Cardiac fibroblast (primary cell): ENCODE results near the gene ABCF1.

Experiments
- DNase-seq, 2 donors: peaks; one replicate each; pipeline versions ENCODE4 v3.0.0 to v3.0.0-alpha.2; 2010; ENCODE audit warnings: low read depth in 2 of 2
- H3K4me3 ChIP-seq, 2 donors: replicated peaks in 1 of 2; 1 replicate in 1 of 2; 2 replicates in 1 of 2; pipeline ENCODE4 v1.5.1; 2011; ENCODE audit warnings: low read depth in 2 of 2, low read length in 2 of 2, mild to moderate bottlenecking in 2 of 2, moderate library complexity in 1 of 2
- CTCF ChIP-seq: IDR thresholded peaks from one replicate; pipeline ENCODE4 v1.5.1; 2011; ENCODE audit warnings: low read depth, mild to moderate bottlenecking, low read length, inconsistent platforms

The ABCF1 gene

DNA sequence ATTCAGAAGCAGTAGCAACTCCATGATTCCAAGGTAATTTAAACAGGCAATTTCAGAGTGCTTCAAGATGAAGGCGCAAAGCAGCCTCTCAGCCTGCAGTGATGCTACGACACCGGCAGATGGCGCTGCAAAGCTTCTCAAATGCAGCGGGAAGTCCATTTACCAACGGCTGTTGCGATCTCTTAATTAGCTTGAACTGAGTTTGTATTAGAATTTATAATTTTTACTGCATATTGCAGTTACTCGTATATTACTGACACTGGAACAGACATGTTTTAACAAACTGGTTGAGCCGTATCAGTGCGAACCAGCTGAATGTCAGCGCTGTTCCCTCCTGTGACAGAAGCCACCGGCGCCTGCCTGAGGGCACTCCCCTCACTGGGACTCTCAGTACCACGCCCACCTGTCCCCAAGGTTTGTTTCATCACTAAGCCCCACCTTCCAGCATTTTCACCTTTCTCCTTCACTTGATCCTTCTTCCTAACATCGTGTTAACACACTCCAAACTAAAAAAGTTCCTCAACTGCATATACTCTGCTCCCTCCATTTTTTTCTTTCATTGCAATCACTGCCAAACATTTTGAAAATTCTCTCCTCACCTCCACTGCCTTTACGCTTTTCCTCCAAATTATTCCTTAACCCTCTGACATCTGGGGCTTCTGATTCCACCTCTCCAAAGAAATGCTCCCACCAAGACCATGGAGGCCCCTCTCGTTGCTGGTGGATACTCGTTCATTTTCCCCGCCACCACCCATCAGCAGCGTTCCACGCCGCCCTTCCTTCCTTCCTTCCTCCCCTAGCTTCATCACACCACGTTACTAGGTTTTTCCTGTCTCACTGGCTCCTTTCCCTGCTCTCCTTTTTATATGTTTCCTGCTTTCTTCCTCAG, 29.5 kb upstream of the ABCF1 start:
- DNase-seq: peak; percentile 92 to 94
- H3K4me3 ChIP-seq: peak overlapping the region in 1 of 2 donors; percentile 24
- TF ChIP-seq CTCF: peak; percentile 97

GRCh38 chr6:30542404-30542725, 28.9 kb upstream of the ABCF1 start:
- no peak overlapping the region for H3K4me3 ChIP-seq
- no peak for TF ChIP-seq CTCF
- no peak for DNase-seq

DNA sequence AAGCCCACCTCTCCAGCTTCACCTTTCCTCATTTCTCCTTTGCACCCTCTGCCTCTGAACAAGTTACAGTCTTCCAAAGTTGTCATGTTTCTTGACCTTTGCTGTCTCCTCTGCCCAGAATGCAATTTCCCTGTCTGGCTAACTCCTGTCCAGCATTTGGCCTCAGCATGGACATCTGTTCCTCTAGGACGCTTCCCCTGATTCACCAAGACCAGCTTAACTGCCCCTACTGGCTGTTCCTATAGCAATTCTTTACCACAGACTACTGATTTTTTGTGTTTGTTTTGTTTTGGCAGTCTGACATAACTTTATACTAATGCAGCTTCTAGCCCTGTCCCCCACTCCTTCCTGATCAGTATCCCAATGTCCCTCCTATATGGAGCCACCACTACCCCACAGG, 28.3 kb upstream of the ABCF1 start:
- TF ChIP-seq CTCF: no peak
- no peak overlapping the region for H3K4me3 ChIP-seq
- DNase-seq: peak in 1 of 2 donors; percentile 28

- no peak for DNase-seq
- no peak overlapping the region for H3K4me3 ChIP-seq
- no peak for TF ChIP-seq CTCF
Measured at GRCh38 chr6:30543821-30544220, 27.4 kb upstream of the ABCF1 start.

GRCh38 chr6:30544666-30545272, 26.5 kb upstream of the ABCF1 start:
- DNase-seq: peak; percentile 80 to 81
- H3K4me3 ChIP-seq: no peak overlapping the region
- peak; percentile 82 for TF ChIP-seq CTCF

DNA sequence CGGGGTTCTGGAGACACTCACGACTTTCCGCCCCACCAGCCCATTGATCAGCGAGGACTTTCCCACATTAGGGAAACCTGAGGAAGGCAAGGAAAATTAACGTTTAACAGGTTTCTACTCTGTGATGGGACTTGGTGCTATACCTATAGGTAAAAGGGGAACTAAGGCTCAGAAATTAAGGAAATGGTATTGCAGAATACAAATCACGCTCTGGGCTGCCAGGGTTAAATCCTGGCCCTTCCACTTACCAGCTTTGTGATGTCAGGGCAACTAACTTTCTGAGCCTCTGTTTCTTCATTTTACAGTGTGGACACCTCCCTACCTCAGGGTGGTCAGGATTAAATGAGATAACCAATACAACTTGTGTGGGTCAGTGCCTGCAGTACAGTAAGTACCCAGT, 23.8 kb upstream of the ABCF1 start:
- no peak overlapping the region for H3K4me3 ChIP-seq
- DNase-seq: no peak
- TF ChIP-seq CTCF: no peak
